SIG-M5 treated with dmso at 0.1 percent for 504 hours (cell line): ENCODE measurements around the gene FNDC11.
"Not testable (repeated sequence)": the region's sequence is repeated elsewhere in the genome, so short reads cannot be mapped to it uniquely, and the experiment has no call there.

Experiments
- DNase-seq: peaks from one replicate; lab custom pipeline; 2025; ENCODE audit not compliant: unreplicated experiment; lab: John Stamatoyannopoulos, UW

FNDC11 gene

DNA sequence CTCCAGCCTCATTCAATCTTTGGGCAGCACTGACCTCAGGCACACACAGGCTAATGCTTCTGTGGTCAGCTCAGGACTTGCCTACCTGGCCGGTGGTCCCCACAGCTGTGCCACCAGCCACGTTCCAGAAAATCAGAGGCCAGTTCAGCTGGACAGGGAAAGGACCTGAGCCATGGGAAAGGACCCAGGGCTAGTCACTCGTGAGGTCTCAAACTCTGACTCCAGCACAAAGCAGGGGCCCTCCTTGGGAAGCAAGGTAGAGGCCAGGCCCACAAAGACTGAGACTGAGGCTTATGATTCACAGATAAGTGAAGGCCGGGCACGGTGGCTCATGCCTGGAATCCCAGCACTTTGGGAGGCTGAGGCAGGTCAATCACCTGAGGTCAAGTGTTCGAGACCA, 42.5 kb downstream of the FNDC11 start:
- DNase-seq = no peak

GRCh38 chr20:63597651-63598478, 43.9 kb downstream of the FNDC11 start:
- no peak for DNase-seq

DNA sequence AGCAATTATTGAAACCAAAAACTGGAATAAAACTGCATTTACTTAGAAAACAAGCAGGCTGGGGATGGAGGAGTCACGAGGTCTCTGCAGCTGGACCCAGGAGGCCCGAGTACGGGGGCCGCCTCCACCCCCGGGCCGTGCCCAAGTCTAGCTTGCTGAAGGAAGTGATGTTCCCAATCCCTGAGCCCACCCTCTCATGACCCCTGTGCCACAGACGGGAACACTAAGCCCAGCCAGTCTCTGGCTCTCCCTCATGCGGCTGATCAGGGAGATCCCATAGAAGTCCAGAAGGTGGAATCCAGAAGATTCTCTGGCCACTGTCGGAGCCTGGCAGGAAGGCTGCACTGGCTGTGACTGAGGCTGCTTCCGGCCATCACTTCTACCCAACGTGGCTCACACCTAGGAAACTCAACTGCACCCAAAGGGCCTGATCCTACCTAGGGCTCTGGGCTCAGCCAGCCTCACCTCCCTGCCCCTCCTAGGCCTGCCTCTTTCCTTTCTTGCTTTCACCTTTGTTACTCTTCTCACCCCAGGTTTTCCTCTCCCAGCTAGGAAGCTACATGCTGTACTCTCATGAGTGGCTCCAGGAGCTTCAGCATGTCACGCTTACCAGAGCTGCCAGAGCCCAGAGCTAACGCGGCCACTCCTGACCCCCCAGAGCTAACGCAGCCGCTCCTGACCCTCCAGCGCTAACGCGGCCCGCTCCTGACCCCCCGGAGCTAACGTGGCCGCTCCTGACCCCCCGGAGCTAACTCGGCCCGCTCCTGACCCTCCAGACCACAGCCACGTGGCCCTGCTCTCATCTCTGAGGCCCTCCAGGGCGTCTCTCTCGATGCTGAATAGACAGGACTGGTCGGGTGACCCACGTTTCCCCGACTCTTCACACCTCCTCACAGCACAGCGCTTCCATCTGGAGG, 44.8 kb downstream of the FNDC11 start:
- no peak for DNase-seq

- DNase-seq = no peak
Observed at GRCh38 chr20:63599396-63600050, 45.6 kb downstream of the FNDC11 start.

GRCh38 chr20:63601679-63602078, 47.7 kb downstream of the FNDC11 start:
- DNase-seq = not testable (repeated sequence)

DNA sequence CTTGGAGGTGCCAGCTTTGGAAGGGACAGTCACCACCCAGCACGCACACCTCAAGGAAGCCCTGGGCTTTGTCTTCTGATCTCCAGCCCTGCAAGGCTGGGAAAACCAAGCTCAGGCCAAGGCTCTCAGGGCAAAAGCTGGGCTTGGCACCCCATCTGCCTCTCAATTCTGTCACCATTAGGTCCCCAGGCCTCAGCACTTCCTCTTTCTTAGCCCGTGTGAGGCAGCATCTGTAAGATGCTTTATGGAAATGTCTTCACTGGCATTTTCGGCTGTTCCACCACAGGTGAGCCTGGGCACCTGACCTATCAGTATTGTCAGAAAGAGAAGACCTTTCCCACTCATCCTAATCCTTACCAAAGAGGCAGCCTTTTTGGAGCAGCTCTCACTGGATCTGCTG, 48.4 kb downstream of the FNDC11 start:
- DNase-seq = no peak
